SK-MEL-5 (cell line): ENCODE data around the gene GPC6. TPM values are rescaled to one million over a fixed set of nuclear protein-coding genes. Genes with fewer than 3 reads are reported as not detected.

Experiments used
- DNase-seq: peaks from one replicate; pipeline ENCODE4 v3.0.0-alpha.2; 2016; ENCODE audit warnings: low read depth, low spot score
- in situ Hi-C: cut with HindIII; loops from 2 replicates; pipeline ENCODE4 v1.10.0; 2016; ENCODE audit warnings: low sequenced_read_pairs, high pct_unique_total_duplicates, low pct_unique_long_range_greater_than_20kb
- total RNA-seq: library from RNA; depleted of rRNA; stranded (reverse); fragments of >200 nt; shearing (Covaris generic); gene quantifications from 2 replicates; pipeline ENCODE4 v1.2.3, GENCODE V29; 2014

Gene GPC6
- total RNA-seq, 1 experiment from 2014 or later: 6.6 TPM

- in situ Hi-C loops: no loop called here
- DNase-seq: no peak
These were observed 1096.5 kb downstream of the GPC6 start for GRCh38 chr13:94322925-94323763.

GRCh38 chr13:94323764-94324758 lies 1097.5 kb downstream of the GPC6 start:
- in situ Hi-C loops: no loop called here

GRCh38 chr13:94324767-94325540 lies 1098.3 kb downstream of the GPC6 start:
- no peak for DNase-seq
- in situ Hi-C loops: no loop called here

More at GRCh38 chr13:94323764-94324758, 1097.5 kb downstream of the GPC6 start:
- DNase-seq: no peak

- no peak for DNase-seq
- in situ Hi-C loops: no loop called here
These were observed 1099.0 kb downstream of the GPC6 start for GRCh38 chr13:94325650-94326049.

- no peak for DNase-seq
- in situ Hi-C loops: no loop called here
These were observed 1100.7 kb downstream of the GPC6 start for GRCh38 chr13:94327318-94327717.

- no peak for DNase-seq
- in situ Hi-C loops: no loop called here
These were observed 1101.9 kb downstream of the GPC6 start for GRCh38 chr13:94328381-94329041.

GRCh38 chr13:94329277-94329676 lies 1102.7 kb downstream of the GPC6 start:
- no peak for DNase-seq
- in situ Hi-C loops: no loop called here

- in situ Hi-C loops: no loop called here
- DNase-seq: no peak
These were observed 1103.3 kb downstream of the GPC6 start for GRCh38 chr13:94329754-94330551.

GRCh38 chr13:94330552-94331071 lies 1104.0 kb downstream of the GPC6 start:
- in situ Hi-C loops: no loop called here
- DNase-seq: no peak

- in situ Hi-C loops: no loop called here
These were observed 1104.7 kb downstream of the GPC6 start for GRCh38 chr13:94331281-94331680.

GRCh38 chr13:94332359-94333096 lies 1105.9 kb downstream of the GPC6 start:
- no peak for DNase-seq
- in situ Hi-C loops: no loop called here

More at GRCh38 chr13:94331281-94331680, 1104.7 kb downstream of the GPC6 start:
- DNase-seq: no peak

GRCh38 chr13:94333131-94333820 lies 1106.7 kb downstream of the GPC6 start:
- no peak for DNase-seq
- in situ Hi-C loops: no loop called here

- in situ Hi-C loops: no loop called here
- DNase-seq: no peak
These were observed 1109.3 kb downstream of the GPC6 start for GRCh38 chr13:94335761-94336526.

- in situ Hi-C loops: no loop called here
These were observed 1112.6 kb downstream of the GPC6 start for GRCh38 chr13:94339116-94339687.

More at GRCh38 chr13:94339116-94339687, 1112.6 kb downstream of the GPC6 start:
- DNase-seq: no peak
